ENCODE data around the gene GAN.

Gene GAN

GRCh38 chr16:81392011-81392410 lies 77.2 kb downstream of the GAN start:
- Histone ChIP-seq H3K4me1 (ENCODE audit: control insufficient read depth in 1 of 2, insufficient read depth in 1 of 2, low read depth in 1 of 2, low read length in 1 of 2) (no peaks in the 10 kb centered on the region), H3K9me3 (no peaks in the 10 kb centered on the region), H3K36me3 (no peaks in the 10 kb centered on the region), H3K27me3 (no peaks in the 10 kb centered on the region), H3K27ac (no peak overlapping the region), H3K4me3 (ENCODE audit: low read depth in 1 of 2, low read length in 1 of 2) (no peak overlapping the region)
- TF ChIP-seq CTCF (IDR thresholded peaks at IDR 0.05), result no peak

GRCh38 chr16:81394416-81394815 lies 79.7 kb downstream of the GAN start:
- Histone ChIP-seq H3K4me1 (ENCODE audit: control insufficient read depth in 1 of 2, insufficient read depth in 1 of 2, low read depth in 1 of 2, low read length in 1 of 2) (no peaks in the 10 kb centered on the region), H3K36me3 (no peaks in the 10 kb centered on the region)
- TF ChIP-seq CTCF (IDR thresholded peaks at IDR 0.05), result no peak

GRCh38 chr16:81394966-81395655 lies 80.3 kb downstream of the GAN start:
- Histone ChIP-seq H3K9me3 (no peaks in the 10 kb centered on the region), H3K27ac (no peak overlapping the region), H3K27me3 (no peaks in the 10 kb centered on the region), H3K36me3 (no peaks in the 10 kb centered on the region), H3K4me1 (ENCODE audit: control insufficient read depth in 1 of 2, insufficient read depth in 1 of 2, low read depth in 1 of 2, low read length in 1 of 2) (no peaks in the 10 kb centered on the region), H3K4me3 (ENCODE audit: low read depth in 1 of 2, low read length in 1 of 2) (no peak overlapping the region)
- TF ChIP-seq CTCF (IDR thresholded peaks at IDR 0.05), result no peak

More at GRCh38 chr16:81394416-81394815, 79.7 kb downstream of the GAN start:
- Histone ChIP-seq H3K4me3 (ENCODE audit: low read depth in 1 of 2, low read length in 1 of 2) (no peak overlapping the region), H3K27ac (no peak overlapping the region), H3K27me3 (no peaks in the 10 kb centered on the region), H3K9me3 (no peaks in the 10 kb centered on the region)

- Histone ChIP-seq H3K27me3 (no peaks in the 10 kb centered on the region), H3K9me3 (no peaks in the 10 kb centered on the region), H3K4me3 (ENCODE audit: low read depth in 1 of 2, low read length in 1 of 2) (no peak overlapping the region), H3K36me3 (no peaks in the 10 kb centered on the region), H3K4me1 (ENCODE audit: control insufficient read depth in 1 of 2, insufficient read depth in 1 of 2, low read depth in 1 of 2, low read length in 1 of 2) (no peaks in the 10 kb centered on the region), H3K27ac (no peak overlapping the region)
- TF ChIP-seq CTCF (IDR thresholded peaks at IDR 0.05), result no peak
Observed at GRCh38 chr16:81397058-81397878, 82.5 kb downstream of the GAN start.

GRCh38 chr16:81397879-81398520 lies 83.2 kb downstream of the GAN start:
- Histone ChIP-seq H3K4me3 (ENCODE audit: low read depth in 1 of 2, low read length in 1 of 2) (no peak overlapping the region), H3K9me3 (no peaks in the 10 kb centered on the region), H3K27me3 (no peaks in the 10 kb centered on the region), H3K36me3 (no peaks in the 10 kb centered on the region), H3K27ac (no peak overlapping the region), H3K4me1 (ENCODE audit: control insufficient read depth in 1 of 2, insufficient read depth in 1 of 2, low read depth in 1 of 2, low read length in 1 of 2) (no peaks in the 10 kb centered on the region)
- no peak for TF ChIP-seq CTCF (IDR thresholded peaks at IDR 0.05)

Data from neutrophil (primary cell).